Stimulated activated naive CD8-positive, alpha-beta T cell treated with anti-CD3 and anti-CD28 coated beads, Interleukin-15, amount 100 ng/mL, for 72 hours (primary cell): ENCODE measurements around the gene DDR2.
"Not testable (repeated sequence)": the region's sequence is repeated elsewhere in the genome, so short reads cannot be mapped to it uniquely, and the experiment has no call there.

Experiments used
- ATAC-seq: fragments of 150-1000 bp; cut with Tn5 transposase; 2 replicates; pipeline ENCODE4 v1.10.0; 2021; ENCODE audit warnings: mild to moderate bottlenecking, moderate library complexity
- DNase-seq, 2 donors: peaks; one replicate each; pipeline ENCODE4 v3.0.0; 2021 to 2022
- H3K27ac Mint-ChIP-seq, 2 donors: one replicate each; pipeline ENCODE4 v1.8.0; 2022; ENCODE audit warnings: mild to moderate bottlenecking in 2 of 2, mixed read lengths in 2 of 2, moderate library complexity in 2 of 2
- H3K27me3 Mint-ChIP-seq: one replicate; pipeline ENCODE4 v1.8.0; 2022; ENCODE audit warnings: mixed read lengths
- H3K4me1 Mint-ChIP-seq: one replicate; pipeline ENCODE4 v1.8.0; 2022; ENCODE audit warnings: mild to moderate bottlenecking, mixed read lengths
- H3K4me3 Mint-ChIP-seq, 2 donors: one replicate each; pipeline ENCODE4 v1.8.0; 2022; ENCODE audit warnings: mild to moderate bottlenecking in 2 of 2, mixed read lengths in 2 of 2, moderate library complexity in 1 of 2
- H3K9me3 Mint-ChIP-seq, 2 donors: one replicate each; pipeline ENCODE4 v1.8.0; 2022; ENCODE audit warnings: mixed read lengths in 2 of 2

The DDR2 gene

GRCh38 chr1:162632217-162632666 lies at the start of gene DDR2:
Gene DDR2 (plus strand): TSS chr1:162632464. CDS start chr1:162719064, 86,600 bp downstream.
- H3K9me3 Mint-ChIP-seq: no peaks in the 10 kb centered on the region
- H3K27me3 Mint-ChIP-seq: no peaks in the 10 kb centered on the region
- DNase-seq (no peak), ATAC-seq (no peak)
- no peak within 1 kb of the TSS for H3K4me3 Mint-ChIP-seq
- no peaks in the 10 kb centered on the region for H3K4me1 Mint-ChIP-seq
- H3K27ac Mint-ChIP-seq: peak within 1 kb of the TSS in 1 of 2 donors; percentile 27

GRCh38 chr1:162582901-162583300 lies 49.4 kb upstream of the DDR2 start:
- DNase-seq, ATAC-seq, H3K4me3 Mint-ChIP-seq, H3K4me1 Mint-ChIP-seq, H3K9me3 Mint-ChIP-seq, H3K27me3 Mint-ChIP-seq, H3K27ac Mint-ChIP-seq: not testable (repeated sequence)

- peak overlapping the region in 1 of 2 donors; percentile 19 for H3K27ac Mint-ChIP-seq
- DNase-seq, H3K4me3 Mint-ChIP-seq, H3K27me3 Mint-ChIP-seq, H3K9me3 Mint-ChIP-seq, H3K4me1 Mint-ChIP-seq, ATAC-seq: not testable (repeated sequence)
These were observed 47.2 kb upstream of the DDR2 start for GRCh38 chr1:162585101-162585500.

- no peaks in the 10 kb centered on the region for H3K27me3 Mint-ChIP-seq
- H3K4me3 Mint-ChIP-seq: no peak overlapping the region
- no peak for ATAC-seq
These were observed 44.9 kb upstream of the DDR2 start for GRCh38 chr1:162587347-162587746.

GRCh38 chr1:162587761-162588260 lies 44.5 kb upstream of the DDR2 start:
- ATAC-seq: no peak
- no peak overlapping the region for H3K4me3 Mint-ChIP-seq
- no peaks in the 10 kb centered on the region for H3K4me1 Mint-ChIP-seq
- no peaks in the 10 kb centered on the region for H3K27me3 Mint-ChIP-seq
- H3K9me3 Mint-ChIP-seq: no peaks in the 10 kb centered on the region
- DNase-seq: no peak
- no peak overlapping the region for H3K27ac Mint-ChIP-seq

More at GRCh38 chr1:162587347-162587746, 44.9 kb upstream of the DDR2 start:
- H3K27ac Mint-ChIP-seq: no peak overlapping the region
- no peaks in the 10 kb centered on the region for H3K4me1 Mint-ChIP-seq
- no peak for DNase-seq
- no peaks in the 10 kb centered on the region for H3K9me3 Mint-ChIP-seq

- no peaks in the 10 kb centered on the region for H3K4me1 Mint-ChIP-seq
- DNase-seq: no peak
- no peaks in the 10 kb centered on the region for H3K9me3 Mint-ChIP-seq
- H3K4me3 Mint-ChIP-seq: no peak overlapping the region
- ATAC-seq: no peak
- H3K27ac Mint-ChIP-seq: no peak overlapping the region
- no peaks in the 10 kb centered on the region for H3K27me3 Mint-ChIP-seq
These were observed 42.2 kb upstream of the DDR2 start for GRCh38 chr1:162590101-162590500.

GRCh38 chr1:162590686-162591085 lies 41.6 kb upstream of the DDR2 start:
- no peak for ATAC-seq
- Mint-ChIP-seq H3K9me3 (no peaks in the 10 kb centered on the region), H3K4me3 (no peak overlapping the region), H3K27ac (peak overlapping the region in 1 of 2 donors; percentile 9), H3K27me3 (no peaks in the 10 kb centered on the region), H3K4me1 (no peaks in the 10 kb centered on the region)
- DNase-seq: no peak

- H3K4me1 Mint-ChIP-seq: no peaks in the 10 kb centered on the region
- DNase-seq: no peak
- no peaks in the 10 kb centered on the region for H3K27me3 Mint-ChIP-seq
- peak overlapping the region in 1 of 2 donors; percentile 15 for H3K27ac Mint-ChIP-seq
- H3K4me3 Mint-ChIP-seq: no peak overlapping the region
- ATAC-seq: no peak
- no peaks in the 10 kb centered on the region for H3K9me3 Mint-ChIP-seq
These were observed 35.6 kb upstream of the DDR2 start for GRCh38 chr1:162596514-162597170.

GRCh38 chr1:162599451-162599850 lies 32.8 kb upstream of the DDR2 start:
- no peak for ATAC-seq
- no peak overlapping the region for H3K4me3 Mint-ChIP-seq

GRCh38 chr1:162603117-162603516 lies 29.1 kb upstream of the DDR2 start:
- not testable (repeated sequence) for H3K27me3 Mint-ChIP-seq, H3K4me3 Mint-ChIP-seq, DNase-seq, H3K9me3 Mint-ChIP-seq, H3K27ac Mint-ChIP-seq, H3K4me1 Mint-ChIP-seq, ATAC-seq

More at GRCh38 chr1:162599451-162599850, 32.8 kb upstream of the DDR2 start:
- DNase-seq: no peak
- Mint-ChIP-seq H3K4me1 (no peaks in the 10 kb centered on the region), H3K27ac (no peak overlapping the region), H3K9me3 (no peaks in the 10 kb centered on the region), H3K27me3 (no peaks in the 10 kb centered on the region)

GRCh38 chr1:162605225-162605927 lies 26.9 kb upstream of the DDR2 start:
- Mint-ChIP-seq H3K4me1 (no peaks in the 10 kb centered on the region), H3K27ac (no peak overlapping the region), H3K27me3 (no peaks in the 10 kb centered on the region), H3K9me3 (no peaks in the 10 kb centered on the region), H3K4me3 (no peak overlapping the region)
- ATAC-seq (no peak), DNase-seq (no peak)

GRCh38 chr1:162609306-162609705 lies 23.0 kb upstream of the DDR2 start:
- no peak overlapping the region for H3K27ac Mint-ChIP-seq
- no peaks in the 10 kb centered on the region for H3K9me3 Mint-ChIP-seq
- H3K4me1 Mint-ChIP-seq: no peaks in the 10 kb centered on the region
- DNase-seq: no peak
- ATAC-seq: no peak
- no peaks in the 10 kb centered on the region for H3K27me3 Mint-ChIP-seq
- no peak overlapping the region for H3K4me3 Mint-ChIP-seq

- H3K4me1 Mint-ChIP-seq: no peaks in the 10 kb centered on the region
- DNase-seq: no peak
- no peaks in the 10 kb centered on the region for H3K27me3 Mint-ChIP-seq
- H3K4me3 Mint-ChIP-seq: no peak overlapping the region
- no peak overlapping the region for H3K27ac Mint-ChIP-seq
- ATAC-seq: no peak
- peaks cover 0 to 8% of the 10 kb centered on the region in 2 donors for H3K9me3 Mint-ChIP-seq
These were observed 19.5 kb upstream of the DDR2 start for GRCh38 chr1:162612606-162613400.

GRCh38 chr1:162616848-162617247 lies 15.4 kb upstream of the DDR2 start:
- H3K9me3 Mint-ChIP-seq: peaks cover 0 to 8% of the 10 kb centered on the region in 2 donors
- no peaks in the 10 kb centered on the region for H3K4me1 Mint-ChIP-seq

GRCh38 chr1:162617513-162617912 lies 14.8 kb upstream of the DDR2 start:
- no peaks in the 10 kb centered on the region for H3K27me3 Mint-ChIP-seq
- no peak overlapping the region for H3K27ac Mint-ChIP-seq
- ATAC-seq: no peak
- no peaks in the 10 kb centered on the region for H3K4me1 Mint-ChIP-seq
- H3K4me3 Mint-ChIP-seq: no peak overlapping the region
- H3K9me3 Mint-ChIP-seq: peaks cover 0 to 8% of the 10 kb centered on the region in 2 donors
- DNase-seq: no peak

More at GRCh38 chr1:162616848-162617247, 15.4 kb upstream of the DDR2 start:
- Mint-ChIP-seq H3K27ac (no peak overlapping the region), H3K4me3 (no peak overlapping the region), H3K27me3 (no peaks in the 10 kb centered on the region)
- ATAC-seq: no peak
- DNase-seq: no peak
